HG03575 (cell line): ENCODE measurements around the gene CLIC4.
"Not testable (repeated sequence)": the region's sequence is repeated elsewhere in the genome, so short reads cannot be mapped to it uniquely, and the experiment has no call there.

ENCODE experiments used
- ATAC-seq: cut with Tn5 transposase; IDR thresholded peaks from one replicate; pipeline ENCODE4 v1.9.1; 2021; ENCODE audit not compliant: unreplicated experiment, insufficient number of reproducible peaks, low FRiP score; ENCODE audit errors: extremely low read depth

CLIC4 gene

DNA sequence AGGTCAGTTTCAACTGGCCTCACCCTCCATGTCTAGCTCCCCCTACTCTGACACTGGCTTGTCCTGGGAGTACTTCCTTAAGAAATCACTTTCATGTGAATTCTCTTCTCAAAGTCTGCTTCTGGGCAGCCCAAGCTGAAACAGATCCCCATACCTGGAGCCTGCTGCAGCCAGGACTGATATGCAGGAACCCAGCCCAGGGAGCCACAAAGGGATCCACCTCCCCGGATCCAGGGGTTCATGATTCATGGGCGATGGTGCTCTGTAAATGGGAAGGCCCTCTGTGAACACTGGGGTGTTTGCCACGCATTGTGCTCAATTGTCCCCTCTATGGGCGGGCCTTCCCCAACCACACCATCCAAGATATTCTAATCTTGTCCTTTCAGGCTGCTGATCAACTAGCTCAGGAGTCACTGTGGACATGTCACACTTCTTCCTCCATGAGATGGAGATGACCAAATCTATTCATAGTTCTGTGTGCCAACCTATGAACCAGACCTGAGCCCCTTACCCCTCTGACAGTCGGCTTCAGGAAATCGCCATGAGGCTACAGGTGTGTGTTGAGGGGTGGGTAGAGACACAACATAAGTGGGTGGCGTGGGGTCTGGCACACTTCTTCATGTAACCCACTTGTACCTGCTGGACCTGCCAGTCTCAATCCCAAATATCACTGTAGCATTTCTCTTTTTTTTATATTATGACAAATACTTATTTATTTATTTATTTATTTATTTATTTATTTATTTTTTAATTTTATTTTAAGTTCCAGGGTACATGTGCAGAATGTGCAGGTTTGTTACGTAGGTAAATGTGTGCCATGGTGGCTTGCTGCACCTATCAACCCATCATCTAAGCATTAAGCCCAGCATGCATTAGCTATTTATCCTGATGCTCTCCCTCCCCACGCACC lies 143.1 kb downstream of the CLIC4 start:
- no peak for ATAC-seq

DNA sequence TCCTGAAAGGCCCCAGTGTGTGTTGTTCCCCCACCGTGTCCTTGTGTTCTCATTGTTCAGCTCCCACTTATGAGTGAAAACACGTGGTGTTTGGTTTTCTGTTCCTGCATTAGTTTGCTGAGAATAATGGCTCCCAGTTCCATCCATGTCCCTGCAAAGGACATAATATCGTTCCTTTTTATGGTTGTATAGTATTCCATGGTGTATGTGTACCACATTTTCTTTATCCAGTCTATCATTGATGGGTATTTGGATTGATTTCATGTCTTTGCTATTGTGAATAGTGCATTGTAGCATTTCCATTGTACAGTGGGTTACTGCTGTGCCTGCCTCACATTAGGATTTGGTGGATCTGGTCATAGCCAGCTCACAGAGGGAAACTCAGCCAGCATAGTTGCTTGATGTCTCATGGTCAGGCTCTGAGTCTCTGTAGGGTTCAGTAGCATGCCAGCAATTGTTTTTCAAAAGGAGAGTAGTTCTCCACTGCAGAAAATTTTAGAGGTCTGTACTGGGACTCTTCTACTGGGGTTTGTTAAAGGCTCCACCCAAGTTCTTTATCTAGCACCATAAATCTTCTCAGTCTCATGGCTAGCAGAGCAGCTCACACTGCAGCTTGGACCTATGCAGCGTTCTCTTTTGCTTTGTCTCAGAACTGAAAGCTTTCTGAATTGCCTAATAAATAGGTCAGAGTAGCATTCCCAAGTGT lies 143.9 kb downstream of the CLIC4 start:
- no peak for ATAC-seq

DNA sequence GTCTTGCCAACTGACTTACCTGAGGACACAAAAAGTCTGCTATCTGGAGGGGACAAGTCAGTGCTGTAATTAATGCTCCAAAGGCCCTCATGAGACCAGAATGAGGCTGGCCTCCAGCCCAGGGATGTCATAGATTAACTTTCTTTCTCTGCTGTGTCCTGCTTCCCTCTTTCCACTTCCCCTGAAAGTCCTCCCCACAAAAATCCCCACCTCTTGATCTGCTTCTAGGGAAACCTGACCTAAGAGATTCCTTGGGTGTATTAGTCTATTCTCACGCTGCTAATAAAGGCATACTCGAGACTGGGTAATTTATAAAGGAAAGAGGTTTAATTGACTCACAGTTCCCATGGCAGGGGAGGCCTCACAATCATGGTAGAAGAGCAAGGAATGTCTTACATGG lies 145.6 kb downstream of the CLIC4 start:
- ATAC-seq, result no peak

DNA sequence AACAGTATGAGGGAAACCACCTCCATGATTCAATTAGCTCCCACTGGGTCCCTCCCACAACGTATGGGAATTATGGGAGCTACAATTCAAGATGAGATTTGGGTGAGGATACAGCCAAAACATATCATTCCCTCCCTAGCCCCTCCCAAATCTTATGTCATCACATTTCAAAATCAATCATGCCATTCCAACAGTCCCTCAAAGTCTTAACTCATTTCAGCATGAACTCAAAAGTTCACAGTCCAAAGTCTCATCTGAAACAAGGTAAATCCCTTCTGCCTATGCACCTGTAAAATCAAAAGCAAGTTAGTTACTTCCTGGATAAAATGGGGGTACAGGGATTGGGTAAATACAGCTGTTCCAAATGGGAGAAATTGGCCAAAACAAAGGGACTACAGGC lies 146.1 kb downstream of the CLIC4 start:
- ATAC-seq, result not testable (repeated sequence)

DNA sequence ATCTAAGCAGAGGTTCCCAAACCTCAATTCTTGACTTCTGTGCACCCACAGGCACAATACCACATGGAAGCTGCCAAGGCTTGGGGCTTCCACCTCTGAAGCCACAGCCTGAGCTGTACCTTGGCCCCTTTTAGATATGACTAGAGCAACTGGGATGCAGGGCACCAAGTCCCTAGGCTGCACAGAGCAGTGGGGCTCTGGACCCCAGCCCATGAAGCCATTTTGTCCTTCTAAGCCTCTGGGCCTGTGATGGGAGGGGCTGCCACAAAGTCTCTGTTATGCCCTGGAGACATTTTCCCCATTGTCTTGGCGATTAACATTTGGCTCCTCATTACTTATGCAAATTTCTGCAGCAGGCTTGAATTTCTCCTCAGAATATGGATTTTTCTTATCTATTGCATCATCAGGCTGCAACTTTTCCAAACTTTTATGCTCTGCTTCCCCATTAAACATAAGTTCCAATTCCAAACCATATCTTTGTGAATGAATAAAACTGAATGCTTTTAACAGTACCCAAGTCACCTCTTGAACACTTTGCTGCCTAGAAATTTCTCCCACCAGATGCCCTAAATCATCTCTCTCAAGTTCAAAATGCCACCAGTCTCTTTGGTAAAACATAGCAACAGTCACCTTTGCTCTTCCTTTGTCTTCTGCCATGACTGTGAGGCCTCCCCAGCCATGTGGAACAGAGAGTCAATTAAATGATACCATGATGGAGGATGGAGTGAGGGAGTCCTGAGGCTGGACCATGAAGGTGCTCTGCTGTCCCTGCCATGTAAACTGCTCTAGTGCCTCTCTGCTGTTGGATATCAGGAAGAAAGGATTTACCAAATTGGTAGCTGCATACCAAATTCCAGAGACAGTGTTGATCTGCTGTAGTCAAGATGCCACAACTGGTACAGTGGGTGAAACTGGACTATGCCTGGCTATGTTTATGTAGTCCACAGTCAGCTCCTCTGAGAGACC lies 147.2 kb downstream of the CLIC4 start:
- ATAC-seq, result no peak

DNA sequence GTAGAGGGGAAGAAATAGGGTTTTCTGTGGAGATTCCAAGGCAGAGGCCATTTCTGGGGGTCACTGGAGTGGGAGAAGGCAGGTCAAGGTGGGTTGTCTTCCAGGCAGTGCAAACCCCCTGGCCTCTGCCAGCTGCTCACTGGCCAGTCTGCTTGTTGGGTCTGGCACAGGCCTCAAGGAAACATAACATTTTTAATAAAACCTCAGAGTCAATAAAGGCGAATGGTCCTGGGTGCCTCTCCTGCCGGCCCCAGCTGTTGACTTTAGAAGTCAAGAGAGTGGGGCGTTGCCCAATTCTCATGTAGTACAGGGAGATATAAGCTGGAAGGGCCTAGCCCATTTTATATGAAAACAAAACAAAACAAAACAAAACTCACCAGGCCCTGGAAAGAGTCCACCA lies 148.2 kb downstream of the CLIC4 start:
- no peak for ATAC-seq
